SK-N-SH (cell line): ENCODE measurements around the gene TBX2. TPM values are rescaled to one million over a fixed set of nuclear protein-coding genes. Genes with fewer than 3 reads are reported as not detected.
A peak's percentile ranks its signal among the peaks of the same experiment; 100 is the strongest.

ENCODE experiments used
- CTCF ChIA-PET: fragments of 300-600, 350-600 bp; formaldehyde crosslinking; extraction: SDS; loops from one replicate; lab custom pipeline; 2021; lab: Yijun Ruan, JAX
- POLR2A ChIA-PET: fragments of 350-600 bp; sonication (Branson Sonifier 250); formaldehyde crosslinking; extraction: SDS; loops from one replicate; lab custom pipeline; 2020; ENCODE audit warnings: antibody characterized with exemption, inconsistent platforms; lab: Yijun Ruan, JAX
- DNase-seq: peaks from one replicate; pipeline ENCODE4 v3.0.0; 2012
- H2AFZ ChIP-seq: fragments of 200-600 bp; sonication (generic); 2 replicates; pipeline ENCODE4 v1.8.1; 2016; ENCODE audit warnings: antibody characterized with exemption, mild to moderate bottlenecking, low read depth
- H3F3A ChIP-seq: fragments of 200-600 bp; sonication (generic); replicated peaks from 2 replicates; pipeline ENCODE3; 2016; ENCODE audit warnings: antibody characterized with exemption, mild to moderate bottlenecking; ENCODE audit not compliant: insufficient read depth
- H3K27ac ChIP-seq, 2 experiments: fragments of 200-500 bp in 1 of 2; fragments of 200-600 bp in 1 of 2; sonication (Bioruptor generic) in 1 of 2; sonication (generic), shearing (Covaris generic) in 1 of 2; 2 replicates each; pipeline versions ENCODE4 v1.5.1 to v1.6.1; 2014 to 2016; ENCODE audit warnings: low read depth in 2 of 2, inconsistent platforms in 1 of 2, low read length in 1 of 2, mild to moderate bottlenecking in 1 of 2, mixed read lengths in 1 of 2
- H3K27me3 ChIP-seq: fragments of 200-600 bp; sonication (generic), shearing (Covaris generic); 2 replicates; pipeline ENCODE4 v1.6.1; 2016; ENCODE audit warnings: mixed run types; ENCODE audit not compliant: insufficient read depth
- H3K36me3 ChIP-seq, 2 experiments: fragments of 200-500 bp in 1 of 2; fragments of 200-600 bp in 1 of 2; sonication (Bioruptor generic) in 1 of 2; sonication (generic) in 1 of 2; replicated peaks in 1 of 2; 2 replicates each; pipeline versions ENCODE3 to v1.5.1; 2014 to 2016; ENCODE audit warnings: low read length in 1 of 2, mild to moderate bottlenecking in 1 of 2; ENCODE audit not compliant: insufficient read depth in 2 of 2, control insufficient read depth in 1 of 2
- H3K4me1 ChIP-seq, 2 experiments: fragments of 200-500 bp in 1 of 2; fragments of 200-600 bp in 1 of 2; sonication (Bioruptor generic) in 1 of 2; sonication (generic), shearing (Covaris generic) in 1 of 2; 2 replicates each; pipeline versions ENCODE4 v1.5.1 to v1.6.1; 2014 to 2016; ENCODE audit warnings: low read depth in 1 of 2, low read length in 1 of 2, mixed run types in 1 of 2; ENCODE audit not compliant: insufficient read depth in 2 of 2, control insufficient read depth in 1 of 2
- H3K4me2 ChIP-seq: fragments of 200-600 bp; sonication (generic), shearing (Covaris generic); 2 replicates; pipeline ENCODE4 v1.6.1; 2017; ENCODE audit warnings: mixed run types
- H3K4me3 ChIP-seq, 2 experiments: fragments of 200-500 bp in 1 of 2; fragments of 200-600 bp in 1 of 2; sonication (Bioruptor generic) in 1 of 2; sonication (generic), shearing (Covaris generic) in 1 of 2; 2 replicates each; pipeline versions ENCODE4 v1.5.1 to v1.8.1; 2014 to 2016; ENCODE audit warnings: low read depth in 2 of 2, inconsistent platforms in 1 of 2, low read length in 1 of 2, mild to moderate bottlenecking in 1 of 2, mixed read lengths in 1 of 2, moderate library complexity in 1 of 2
- H3K79me2 ChIP-seq: fragments of 200-600 bp; sonication (generic); 2 replicates; pipeline ENCODE4 v1.8.1; 2017; ENCODE audit warnings: mild to moderate bottlenecking; ENCODE audit not compliant: insufficient read depth
- H3K9ac ChIP-seq: fragments of 200-600 bp; sonication (generic); 2 replicates; pipeline ENCODE4 v1.6.1; 2017; ENCODE audit warnings: mixed run types
- H3K9me2 ChIP-seq: fragments of 200-600 bp; sonication (generic); 2 replicates; pipeline ENCODE4 v1.6.1; 2017; ENCODE audit warnings: mixed run types
- H3K9me3 ChIP-seq: fragments of 200-600 bp; sonication (generic); 2 replicates; pipeline ENCODE4 v1.6.1; 2017; ENCODE audit warnings: mixed run types, mild to moderate bottlenecking, moderate library complexity
- H4K20me1 ChIP-seq: fragments of 200-600 bp; sonication (generic); 2 replicates; pipeline ENCODE4 v1.6.1; 2017; ENCODE audit warnings: mild to moderate bottlenecking, mixed run types; ENCODE audit not compliant: insufficient read depth
- EZH2phosphoT487 ChIP-seq: fragments of 200-600 bp; sonication (generic); IDR thresholded peaks from 2 replicates; pipeline ENCODE4 v1.6.1; 2017; ENCODE audit warnings: low read depth, mixed run types, mild to moderate bottlenecking, antibody characterized with exemption, moderate library complexity, borderline replicate concordance
- FOSL2 ChIP-seq: IDR thresholded peaks from 2 replicates; pipeline ENCODE4 v1.4.0; 2012; ENCODE audit warnings: low read depth, mild to moderate bottlenecking, moderate library complexity, borderline replicate concordance
- FOXM1 ChIP-seq: IDR thresholded peaks from 2 replicates; pipeline ENCODE4 v1.4.0; 2012; ENCODE audit warnings: low read depth, mild to moderate bottlenecking
- GABPA ChIP-seq: IDR thresholded peaks from 2 replicates; pipeline ENCODE4 v1.4.0; 2012; ENCODE audit warnings: low read depth, mild to moderate bottlenecking
- GATA2 ChIP-seq: sonication (generic); formaldehyde crosslinking; IDR thresholded peaks from 2 replicates; pipeline ENCODE4 v1.5.0; 2020; ENCODE audit warnings: mild to moderate bottlenecking, missing genetic modification reagents
- MEF2A ChIP-seq: IDR thresholded peaks from 2 replicates; pipeline ENCODE4 v1.4.0; 2012; ENCODE audit warnings: low read depth, borderline replicate concordance
- NFIC ChIP-seq: IDR thresholded peaks from 2 replicates; pipeline ENCODE4 v1.4.0; 2012; ENCODE audit warnings: borderline replicate concordance
- RFX5 ChIP-seq: IDR thresholded peaks from 2 replicates; pipeline ENCODE4 v1.6.1; 2012; ENCODE audit warnings: mild to moderate bottlenecking, improper control_type of control experiment, low read length
- RXRA ChIP-seq: IDR thresholded peaks from 2 replicates; pipeline ENCODE4 v1.4.0; 2012; ENCODE audit warnings: low read depth, mild to moderate bottlenecking, borderline replicate concordance
- SIN3A ChIP-seq: IDR thresholded peaks from 2 replicates; pipeline ENCODE4 v1.6.1; 2012; ENCODE audit warnings: low read depth, mild to moderate bottlenecking, low read length, moderate library complexity, borderline replicate concordance
- TAF1 ChIP-seq: IDR thresholded peaks from 2 replicates; pipeline ENCODE4 v1.6.1; 2012; ENCODE audit warnings: low read depth, mild to moderate bottlenecking, low read length, moderate library complexity, borderline replicate concordance
- TCF12 ChIP-seq: IDR thresholded peaks from 2 replicates; pipeline ENCODE4 v1.4.0; 2012
- WGBS: methylation state at CpG from one replicate; pipeline ENCODE4 v1.1.6; 2017; ENCODE audit warnings: low lambda C conversion rate; 5-methylcytosine and 5-hydroxymethylcytosine counted together
- polyA plus RNA-seq, 3 experiments: library from polyadenylated mRNA; depleted of rRNA; stranded (reverse); fragments of >200 nt; gene quantifications; 2 replicates each; pipeline ENCODE4 v1.2.3, GENCODE V29; 2012
- TF ChIP-seq, protein P1 (sequence below): IDR thresholded peaks from 2 replicates; pipeline ENCODE4 v1.4.0; 2012; ENCODE audit warnings: low read depth, borderline replicate concordance
- TF ChIP-seq, protein P2 (sequence below): IDR thresholded peaks from 2 replicates; pipeline ENCODE4 v1.4.0; 2012; ENCODE audit warnings: low read depth, borderline replicate concordance
- TF ChIP-seq, protein P3 (sequence below): fragments of 200-600 bp; sonication (generic); IDR thresholded peaks from 2 replicates; pipeline ENCODE4 v1.6.1; 2017; ENCODE audit warnings: antibody characterized with exemption, mild to moderate bottlenecking, moderate library complexity
- TF ChIP-seq, protein P4 (sequence below): fragments of 150-350 bp; IDR thresholded peaks from 2 replicates; pipeline ENCODE4 v1.6.1; 2017; ENCODE audit warnings: antibody characterized with exemption, low read length, low read depth, borderline replicate concordance
- TF ChIP-seq, protein P5 (sequence below): IDR thresholded peaks from 2 replicates; pipeline ENCODE4 v1.6.1; 2012; ENCODE audit warnings: mild to moderate bottlenecking, low read depth, low read length, moderate library complexity

The TBX2 gene
- polyA plus RNA-seq, 1 of the 3 experiments (the other 2 are of a cell fraction): 57.8 TPM

DNA sequence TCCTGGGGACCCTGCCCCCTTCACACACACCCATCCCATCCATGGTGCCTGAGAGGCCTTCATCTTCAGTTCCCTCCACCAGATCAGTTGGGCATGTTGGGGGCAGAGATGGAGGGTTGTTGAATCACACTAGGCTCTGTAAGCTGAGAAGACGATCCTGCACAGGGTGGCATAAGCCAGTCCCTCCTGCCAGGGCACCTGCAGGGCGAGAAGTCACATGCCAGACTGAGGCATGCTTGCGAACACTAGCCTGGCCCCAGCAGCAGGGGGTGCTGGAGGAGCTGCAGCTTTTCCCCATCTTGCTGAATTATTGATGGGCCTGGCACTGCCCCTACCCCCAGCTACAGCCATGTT lies 6.1 kb upstream of the TBX2 start (continued):
- no peak for TF ChIP-seq FOXM1
- no peak for TF ChIP-seq TAF1
- TF ChIP-seq, protein P1, sequence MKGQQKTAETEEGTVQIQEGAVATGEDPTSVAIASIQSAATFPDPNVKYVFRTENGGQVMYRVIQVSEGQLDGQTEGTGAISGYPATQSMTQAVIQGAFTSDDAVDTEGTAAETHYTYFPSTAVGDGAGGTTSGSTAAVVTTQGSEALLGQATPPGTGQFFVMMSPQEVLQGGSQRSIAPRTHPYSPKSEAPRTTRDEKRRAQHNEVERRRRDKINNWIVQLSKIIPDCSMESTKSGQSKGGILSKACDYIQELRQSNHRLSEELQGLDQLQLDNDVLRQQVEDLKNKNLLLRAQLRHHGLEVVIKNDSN: no peak; the same call in 1 of the 2 replicates
- TF ChIP-seq, protein P2, sequence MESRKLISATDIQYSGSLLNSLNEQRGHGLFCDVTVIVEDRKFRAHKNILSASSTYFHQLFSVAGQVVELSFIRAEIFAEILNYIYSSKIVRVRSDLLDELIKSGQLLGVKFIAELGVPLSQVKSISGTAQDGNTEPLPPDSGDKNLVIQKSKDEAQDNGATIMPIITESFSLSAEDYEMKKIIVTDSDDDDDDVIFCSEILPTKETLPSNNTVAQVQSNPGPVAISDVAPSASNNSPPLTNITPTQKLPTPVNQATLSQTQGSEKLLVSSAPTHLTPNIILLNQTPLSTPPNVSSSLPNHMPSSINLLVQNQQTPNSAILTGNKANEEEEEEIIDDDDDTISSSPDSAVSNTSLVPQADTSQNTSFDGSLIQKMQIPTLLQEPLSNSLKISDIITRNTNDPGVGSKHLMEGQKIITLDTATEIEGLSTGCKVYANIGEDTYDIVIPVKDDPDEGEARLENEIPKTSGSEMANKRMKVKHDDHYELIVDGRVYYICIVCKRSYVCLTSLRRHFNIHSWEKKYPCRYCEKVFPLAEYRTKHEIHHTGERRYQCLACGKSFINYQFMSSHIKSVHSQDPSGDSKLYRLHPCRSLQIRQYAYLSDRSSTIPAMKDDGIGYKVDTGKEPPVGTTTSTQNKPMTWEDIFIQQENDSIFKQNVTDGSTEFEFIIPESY: no peak
- TF ChIP-seq EZH2phosphoT487: no peak
- TF ChIP-seq, all 33 proteins: peak for 5

DNA sequence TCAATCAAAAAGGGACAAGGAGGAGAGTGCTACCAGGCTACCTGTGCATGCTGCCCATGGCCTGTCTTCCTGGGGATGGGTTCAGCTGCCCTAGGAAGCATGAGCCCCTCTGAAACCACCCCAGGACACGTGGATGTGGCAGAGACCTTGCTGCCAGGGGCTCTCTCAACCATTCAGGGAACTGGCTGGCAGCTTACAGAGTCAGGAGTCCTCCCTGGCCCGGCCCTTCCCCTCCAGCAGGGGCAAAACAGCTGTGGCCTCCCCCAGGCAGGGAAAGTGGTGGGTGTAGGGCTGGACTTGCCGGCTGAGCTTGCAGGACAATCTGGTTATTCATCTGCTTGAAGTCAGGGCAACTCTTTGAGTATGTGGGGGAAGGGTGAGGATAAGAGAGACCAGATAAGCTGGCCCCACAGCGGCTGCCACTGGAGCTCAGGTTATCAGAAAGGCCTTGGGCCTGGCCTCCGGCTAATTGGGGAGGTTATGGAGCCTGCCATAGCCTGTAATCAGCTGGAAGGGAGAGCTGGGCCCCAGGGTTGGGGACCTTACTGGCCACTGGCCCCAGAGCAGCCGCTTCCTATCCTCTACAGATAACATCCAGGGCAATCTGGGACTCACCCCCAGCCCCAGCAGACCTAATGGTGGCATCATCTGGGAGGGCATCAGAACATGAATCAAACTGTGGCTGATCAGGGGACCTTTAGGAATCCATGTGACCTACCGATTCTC lies 5.6 kb upstream of the TBX2 start:
- Histone ChIP-seq H3K4me1 (peaks cover 5 to 80% of the 10 kb centered on the region in 2 experiments; a peak in 2 of 4 replicates), H3K9me2 (no peaks in the 10 kb centered on the region), H3K4me3 (no peak overlapping the region), H3K27me3 (no peaks in the 10 kb centered on the region), H3K27ac (peak overlapping the region; percentile 45 to 75; a peak in 3 of 4 replicates), H3F3A (peaks cover 15% of the 10 kb centered on the region), H3K79me2 (peaks cover 71% of the 10 kb centered on the region), H3K9me3 (no peaks in the 10 kb centered on the region), H3K36me3 (peaks cover 0 to 8% of the 10 kb centered on the region in 2 experiments), H4K20me1 (no peaks in the 10 kb centered on the region), H3K4me2 (no peak overlapping the region), H3K9ac (no peak overlapping the region), H2AFZ (no peak overlapping the region)
- ChIA-PET CTCF (interaction anchor here (0.8 to 11.4 kb wide), 21 partner anchors 9 to 673 kb away, joined by 3 to 133 read pairs (median 4); no protein-coding TSS in a partner anchor), POLR2A (interaction anchor here (0.6 to 7.4 kb wide), 3 partner anchors 10 to 1984 kb away, joined by 3 to 105 read pairs (median 6); no protein-coding TSS in a partner anchor)
- 66% methylated on average over 6 of the region's 7 CpGs for WGBS
- peak; percentile 81 for DNase-seq
- TF ChIP-seq, protein P3, sequence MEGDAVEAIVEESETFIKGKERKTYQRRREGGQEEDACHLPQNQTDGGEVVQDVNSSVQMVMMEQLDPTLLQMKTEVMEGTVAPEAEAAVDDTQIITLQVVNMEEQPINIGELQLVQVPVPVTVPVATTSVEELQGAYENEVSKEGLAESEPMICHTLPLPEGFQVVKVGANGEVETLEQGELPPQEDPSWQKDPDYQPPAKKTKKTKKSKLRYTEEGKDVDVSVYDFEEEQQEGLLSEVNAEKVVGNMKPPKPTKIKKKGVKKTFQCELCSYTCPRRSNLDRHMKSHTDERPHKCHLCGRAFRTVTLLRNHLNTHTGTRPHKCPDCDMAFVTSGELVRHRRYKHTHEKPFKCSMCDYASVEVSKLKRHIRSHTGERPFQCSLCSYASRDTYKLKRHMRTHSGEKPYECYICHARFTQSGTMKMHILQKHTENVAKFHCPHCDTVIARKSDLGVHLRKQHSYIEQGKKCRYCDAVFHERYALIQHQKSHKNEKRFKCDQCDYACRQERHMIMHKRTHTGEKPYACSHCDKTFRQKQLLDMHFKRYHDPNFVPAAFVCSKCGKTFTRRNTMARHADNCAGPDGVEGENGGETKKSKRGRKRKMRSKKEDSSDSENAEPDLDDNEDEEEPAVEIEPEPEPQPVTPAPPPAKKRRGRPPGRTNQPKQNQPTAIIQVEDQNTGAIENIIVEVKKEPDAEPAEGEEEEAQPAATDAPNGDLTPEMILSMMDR: no peak
- no peak for TF ChIP-seq NFIC
- TF ChIP-seq, protein P4, sequence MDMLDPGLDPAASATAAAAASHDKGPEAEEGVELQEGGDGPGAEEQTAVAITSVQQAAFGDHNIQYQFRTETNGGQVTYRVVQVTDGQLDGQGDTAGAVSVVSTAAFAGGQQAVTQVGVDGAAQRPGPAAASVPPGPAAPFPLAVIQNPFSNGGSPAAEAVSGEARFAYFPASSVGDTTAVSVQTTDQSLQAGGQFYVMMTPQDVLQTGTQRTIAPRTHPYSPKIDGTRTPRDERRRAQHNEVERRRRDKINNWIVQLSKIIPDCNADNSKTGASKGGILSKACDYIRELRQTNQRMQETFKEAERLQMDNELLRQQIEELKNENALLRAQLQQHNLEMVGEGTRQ: no peak
- no peak for TF ChIP-seq MEF2A
- TF ChIP-seq RXRA: no peak
- TF ChIP-seq, protein P2: no peak
- no peak for TF ChIP-seq GABPA
- TF ChIP-seq FOXM1: no peak
- TF ChIP-seq RFX5: no peak
- TF ChIP-seq GATA2 (CRISPR knock-in tag): peak; percentile 82
- TF ChIP-seq, protein P5, sequence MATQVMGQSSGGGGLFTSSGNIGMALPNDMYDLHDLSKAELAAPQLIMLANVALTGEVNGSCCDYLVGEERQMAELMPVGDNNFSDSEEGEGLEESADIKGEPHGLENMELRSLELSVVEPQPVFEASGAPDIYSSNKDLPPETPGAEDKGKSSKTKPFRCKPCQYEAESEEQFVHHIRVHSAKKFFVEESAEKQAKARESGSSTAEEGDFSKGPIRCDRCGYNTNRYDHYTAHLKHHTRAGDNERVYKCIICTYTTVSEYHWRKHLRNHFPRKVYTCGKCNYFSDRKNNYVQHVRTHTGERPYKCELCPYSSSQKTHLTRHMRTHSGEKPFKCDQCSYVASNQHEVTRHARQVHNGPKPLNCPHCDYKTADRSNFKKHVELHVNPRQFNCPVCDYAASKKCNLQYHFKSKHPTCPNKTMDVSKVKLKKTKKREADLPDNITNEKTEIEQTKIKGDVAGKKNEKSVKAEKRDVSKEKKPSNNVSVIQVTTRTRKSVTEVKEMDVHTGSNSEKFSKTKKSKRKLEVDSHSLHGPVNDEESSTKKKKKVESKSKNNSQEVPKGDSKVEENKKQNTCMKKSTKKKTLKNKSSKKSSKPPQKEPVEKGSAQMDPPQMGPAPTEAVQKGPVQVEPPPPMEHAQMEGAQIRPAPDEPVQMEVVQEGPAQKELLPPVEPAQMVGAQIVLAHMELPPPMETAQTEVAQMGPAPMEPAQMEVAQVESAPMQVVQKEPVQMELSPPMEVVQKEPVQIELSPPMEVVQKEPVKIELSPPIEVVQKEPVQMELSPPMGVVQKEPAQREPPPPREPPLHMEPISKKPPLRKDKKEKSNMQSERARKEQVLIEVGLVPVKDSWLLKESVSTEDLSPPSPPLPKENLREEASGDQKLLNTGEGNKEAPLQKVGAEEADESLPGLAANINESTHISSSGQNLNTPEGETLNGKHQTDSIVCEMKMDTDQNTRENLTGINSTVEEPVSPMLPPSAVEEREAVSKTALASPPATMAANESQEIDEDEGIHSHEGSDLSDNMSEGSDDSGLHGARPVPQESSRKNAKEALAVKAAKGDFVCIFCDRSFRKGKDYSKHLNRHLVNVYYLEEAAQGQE: no peak
- TF ChIP-seq SIN3A: no peak
- TF ChIP-seq TCF12: no peak; the same call in 1 of the 2 replicates
- no peak for TF ChIP-seq FOSL2
